H1 (cell line): Measurements from ENCODE around the gene POLG. TPM values are rescaled to one million over a fixed set of nuclear protein-coding genes. Genes with fewer than 3 reads are reported as not detected.

Source experiments
- ATF3 ChIP-seq: IDR thresholded peaks from 2 replicates; pipeline ENCODE4 v1.6.1; 2011; ENCODE audit warnings: low read depth, mild to moderate bottlenecking, low read length; ENCODE audit not compliant: insufficient read depth
- MAFK ChIP-seq: IDR thresholded peaks from 2 replicates; pipeline ENCODE4 v1.6.1; 2012; ENCODE audit warnings: low read depth, mild to moderate bottlenecking, improper control_type of control experiment, low read length
- MAX ChIP-seq: IDR thresholded peaks from 2 replicates; pipeline ENCODE4 v1.6.1; 2012; ENCODE audit warnings: inconsistent platforms
- RBBP5 ChIP-seq: IDR thresholded peaks from 2 replicates; pipeline ENCODE4 v1.7.1; 2012; ENCODE audit warnings: low read depth, mild to moderate bottlenecking, inconsistent platforms, low read length, moderate library complexity, borderline replicate concordance
- SIN3A ChIP-seq, 2 experiments: IDR thresholded peaks in 1 of 2; conservative IDR thresholded peaks in 1 of 2; 2 replicates each; pipeline ENCODE4 v1.6.1; 2011 to 2012; ENCODE audit warnings: low read length in 2 of 2, improper control_type of control experiment in 1 of 2, low read depth in 1 of 2, mild to moderate bottlenecking in 1 of 2
- polyA plus RNA-seq, 7 experiments: library from polyadenylated mRNA; depleted of rRNA in 3 of 7; stranded (reverse) in 5 of 7; unstranded in 2 of 7; fragments of >200 nt in 5 of 7; fragments of 200-250 nt in 2 of 7; gene quantifications; 1 replicate in 5 of 7; 2 replicates in 1 of 7; 4 replicates in 1 of 7; pipeline versions ENCODE4 v1.2.1 to v1.2.3, GENCODE V29; 2011 to 2013; ENCODE audit warnings: missing spikeins in 2 of 7, mixed read lengths in 2 of 7
- total RNA-seq: library from RNA; stranded (reverse); fragmentation: NEBNext Ultra II Directional; extraction: Animal tissue kit (Norgen Biotek cat#: 25700); gene quantifications from 2 replicates; pipeline ENCODE4 v1.2.1, GENCODE V29; 2021

POLG gene
- total and polyA plus RNA-seq, 2 of the 8 experiments (the other 6 are each of a cell fraction or from before 2014, with no cell fraction given) = 14.8 to 52.3 TPM

GRCh38 chr15:89308236-89308635 is 26.4 kb downstream of the POLG start (continued):
- TF ChIP-seq SIN3A (conservative IDR thresholded peaks at IDR 0.05 in 1 of 2, IDR thresholded peaks at IDR 0.05 in 1 of 2; ENCODE audit: low read depth in 1 of 2, low read length in 2 of 2) = no peak
- no peak for TF ChIP-seq ATF3
- no peak for TF ChIP-seq RBBP5
- no peak for TF ChIP-seq MAX
- no peak for TF ChIP-seq MAFK
